SK-N-SH (cell line): ENCODE data around the gene FAM53C.

ENCODE experiments used
- EP300 ChIP-seq, 2 experiments: IDR thresholded peaks; 2 replicates each; pipeline versions ENCODE4 v1.4.0 to v1.6.1; 2012; ENCODE audit warnings: borderline replicate concordance in 1 of 2, low read depth in 1 of 2, low read length in 1 of 2
- FOXJ3 ChIP-seq: sonication (generic); formaldehyde crosslinking; IDR thresholded peaks from 2 replicates; pipeline ENCODE4 v1.5.1; 2020; ENCODE audit warnings: mild to moderate bottlenecking, missing genetic modification reagents
- FOXM1 ChIP-seq: IDR thresholded peaks from 2 replicates; pipeline ENCODE4 v1.4.0; 2012; ENCODE audit warnings: low read depth, mild to moderate bottlenecking
- GABPA ChIP-seq: IDR thresholded peaks from 2 replicates; pipeline ENCODE4 v1.4.0; 2012; ENCODE audit warnings: low read depth, mild to moderate bottlenecking
- JUND ChIP-seq: IDR thresholded peaks from 2 replicates; pipeline ENCODE4 v1.4.0; 2012
- MAX ChIP-seq: IDR thresholded peaks from 2 replicates; pipeline ENCODE4 v1.4.0; 2012; ENCODE audit warnings: low read depth
- RAD21 ChIP-seq: IDR thresholded peaks from 2 replicates; pipeline ENCODE4 v1.6.1; 2012; ENCODE audit warnings: mild to moderate bottlenecking, low read length
- RCOR1 ChIP-seq: fragments of 150-350 bp; IDR thresholded peaks from 2 replicates; pipeline ENCODE4 v1.6.1; 2017; ENCODE audit warnings: antibody characterized with exemption, low read length
- SIN3A ChIP-seq: IDR thresholded peaks from 2 replicates; pipeline ENCODE4 v1.6.1; 2012; ENCODE audit warnings: low read depth, mild to moderate bottlenecking, low read length, moderate library complexity, borderline replicate concordance
- TAF1 ChIP-seq: IDR thresholded peaks from 2 replicates; pipeline ENCODE4 v1.6.1; 2012; ENCODE audit warnings: low read depth, mild to moderate bottlenecking, low read length, moderate library complexity, borderline replicate concordance
- TEAD4 ChIP-seq: IDR thresholded peaks from 2 replicates; pipeline ENCODE4 v1.4.0; 2012; ENCODE audit warnings: mild to moderate bottlenecking, borderline replicate concordance; ENCODE audit not compliant: insufficient read depth

- TF ChIP-seq SIN3A (no peak), JUND (no peak), EP300 (IDR thresholded peaks at IDR 0.05; ENCODE audit: borderline replicate concordance in 1 of 2, low read depth in 1 of 2, low read length in 1 of 2) (no peak), RCOR1 (no peak), GABPA (no peak), MAX (no peak), TAF1 (no peak), FOXM1 (no peak), TEAD4 (no peak), RAD21 (no peak), FOXJ3 (CRISPR knock-in tag) (no peak)
Measured at GRCh38 chr5:138386290-138386689, 48.2 kb downstream of the FAM53C start.
